T-helper 2 cell treated with Interferon-gamma antibody and Interleukin-4, amounts not matched to agents 5 μg/mL and 100 μg/mL, for 36 hours (primary cell): Measurements from ENCODE around the gene STIM2.
"Not testable (repeated sequence)": the region's sequence is repeated elsewhere in the genome, so short reads cannot be mapped to it uniquely, and the experiment has no call there.

ENCODE experiments used
- DNase-seq: peaks from one replicate; pipeline ENCODE4 v3.0.0; 2021; ENCODE audit warnings: low spot score
- H3K27ac Mint-ChIP-seq: one replicate; pipeline ENCODE4 v1.8.0; 2021; ENCODE audit warnings: mild to moderate bottlenecking, mixed read lengths
- H3K27me3 Mint-ChIP-seq: one replicate; pipeline ENCODE4 v1.8.0; 2021; ENCODE audit warnings: low read depth, mixed read lengths
- H3K36me3 Mint-ChIP-seq: one replicate; pipeline ENCODE4 v1.8.0; 2021; ENCODE audit warnings: low read depth, mixed read lengths
- H3K4me1 Mint-ChIP-seq: one replicate; pipeline ENCODE4 v1.8.0; 2021; ENCODE audit warnings: low read depth, mixed read lengths
- H3K4me3 Mint-ChIP-seq: one replicate; pipeline ENCODE4 v1.8.0; 2022; ENCODE audit warnings: mild to moderate bottlenecking, moderate library complexity, mixed read lengths
- H3K9me3 Mint-ChIP-seq: one replicate; pipeline ENCODE4 v1.8.0; 2021; ENCODE audit warnings: mixed read lengths

Gene STIM2

GRCh38 chr4:26860157-26860921 lies at the start of gene STIM2:
Gene STIM2, plus strand, starts transcription at chr4:26860841.
- Mint-ChIP-seq H3K27ac (peak within 1 kb of the TSS; percentile 98), H3K4me3 (peak within 1 kb of the TSS; percentile 99), H3K4me1 (peaks cover 49% of the 10 kb centered on the region)

GRCh38 chr4:26811571-26811970 lies 49.1 kb upstream of the STIM2 start:
- H3K4me3 Mint-ChIP-seq, H3K27ac Mint-ChIP-seq, DNase-seq, H3K9me3 Mint-ChIP-seq, H3K27me3 Mint-ChIP-seq, H3K36me3 Mint-ChIP-seq: not testable (repeated sequence)
- H3K4me1 Mint-ChIP-seq: peaks cover 11% of the 10 kb centered on the region

More at GRCh38 chr4:26860157-26860921, at the start of gene STIM2:
- peaks cover 9% of the 10 kb centered on the region for H3K27me3 Mint-ChIP-seq
- H3K9me3 Mint-ChIP-seq: no peaks in the 10 kb centered on the region
- DNase-seq: peak; percentile 99
- H3K36me3 Mint-ChIP-seq: peaks cover 7% of the 10 kb centered on the region

- H3K4me1 Mint-ChIP-seq: peaks cover 11% of the 10 kb centered on the region
- H3K27ac Mint-ChIP-seq: peak overlapping the region; percentile 51
- H3K4me3 Mint-ChIP-seq: peak overlapping the region; percentile 77
- H3K36me3 Mint-ChIP-seq: peaks cover 1% of the 10 kb centered on the region
- H3K27me3 Mint-ChIP-seq: no peaks in the 10 kb centered on the region
- DNase-seq: no peak
- peaks cover 6% of the 10 kb centered on the region for H3K9me3 Mint-ChIP-seq
These were observed 48.5 kb upstream of the STIM2 start for GRCh38 chr4:26812049-26812714.

- H3K36me3 Mint-ChIP-seq: peaks cover 1% of the 10 kb centered on the region
- no peaks in the 10 kb centered on the region for H3K27me3 Mint-ChIP-seq
- peaks cover 11% of the 10 kb centered on the region for H3K4me1 Mint-ChIP-seq
- H3K27ac Mint-ChIP-seq: no peak overlapping the region
- no peak overlapping the region for H3K4me3 Mint-ChIP-seq
- DNase-seq: no peak
- peaks cover 6% of the 10 kb centered on the region for H3K9me3 Mint-ChIP-seq
These were observed 46.9 kb upstream of the STIM2 start for GRCh38 chr4:26813698-26814097.

GRCh38 chr4:26815199-26815598 lies 45.4 kb upstream of the STIM2 start:
- no peaks in the 10 kb centered on the region for H3K27me3 Mint-ChIP-seq
- H3K4me3 Mint-ChIP-seq: no peak overlapping the region
- H3K36me3 Mint-ChIP-seq: peaks cover 1% of the 10 kb centered on the region
- no peak for DNase-seq
- H3K27ac Mint-ChIP-seq: no peak overlapping the region
- peaks cover 6% of the 10 kb centered on the region for H3K9me3 Mint-ChIP-seq
- peaks cover 11% of the 10 kb centered on the region for H3K4me1 Mint-ChIP-seq

GRCh38 chr4:26815706-26816105 lies 44.9 kb upstream of the STIM2 start:
- Mint-ChIP-seq H3K4me3 (no peak overlapping the region), H3K36me3 (peaks cover 1% of the 10 kb centered on the region), H3K27me3 (no peaks in the 10 kb centered on the region), H3K27ac (no peak overlapping the region), H3K4me1 (peaks cover 11% of the 10 kb centered on the region), H3K9me3 (peaks cover 6% of the 10 kb centered on the region)
- DNase-seq: no peak

GRCh38 chr4:26819026-26819425 lies 41.6 kb upstream of the STIM2 start:
- H3K27ac Mint-ChIP-seq: no peak overlapping the region
- peaks cover 18% of the 10 kb centered on the region for H3K9me3 Mint-ChIP-seq
- H3K36me3 Mint-ChIP-seq: peaks cover 4% of the 10 kb centered on the region
- H3K4me1 Mint-ChIP-seq: peaks cover 10% of the 10 kb centered on the region
- no peak overlapping the region for H3K4me3 Mint-ChIP-seq
- H3K27me3 Mint-ChIP-seq: no peaks in the 10 kb centered on the region
- DNase-seq: no peak

- H3K27ac Mint-ChIP-seq: no peak overlapping the region
- H3K9me3 Mint-ChIP-seq: peaks cover 18% of the 10 kb centered on the region
- H3K36me3 Mint-ChIP-seq: peaks cover 4% of the 10 kb centered on the region
- peaks cover 10% of the 10 kb centered on the region for H3K4me1 Mint-ChIP-seq
- no peak overlapping the region for H3K4me3 Mint-ChIP-seq
- no peak for DNase-seq
- H3K27me3 Mint-ChIP-seq: no peaks in the 10 kb centered on the region
These were observed 41.1 kb upstream of the STIM2 start for GRCh38 chr4:26819478-26820095.

GRCh38 chr4:26820346-26820745 lies 40.3 kb upstream of the STIM2 start:
- H3K27me3 Mint-ChIP-seq: no peaks in the 10 kb centered on the region
- H3K36me3 Mint-ChIP-seq: peaks cover 4% of the 10 kb centered on the region
- H3K4me3 Mint-ChIP-seq: no peak overlapping the region
- peaks cover 10% of the 10 kb centered on the region for H3K4me1 Mint-ChIP-seq
- DNase-seq: no peak
- H3K9me3 Mint-ChIP-seq: peaks cover 18% of the 10 kb centered on the region
- no peak overlapping the region for H3K27ac Mint-ChIP-seq

- no peak for DNase-seq
- no peak overlapping the region for H3K4me3 Mint-ChIP-seq
- H3K4me1 Mint-ChIP-seq: peaks cover 10% of the 10 kb centered on the region
- H3K27ac Mint-ChIP-seq: no peak overlapping the region
- no peaks in the 10 kb centered on the region for H3K27me3 Mint-ChIP-seq
- H3K9me3 Mint-ChIP-seq: peaks cover 18% of the 10 kb centered on the region
- peaks cover 4% of the 10 kb centered on the region for H3K36me3 Mint-ChIP-seq
These were observed 39.6 kb upstream of the STIM2 start for GRCh38 chr4:26821031-26821430.

GRCh38 chr4:26821677-26822503 lies 38.8 kb upstream of the STIM2 start:
- H3K4me3 Mint-ChIP-seq: no peak overlapping the region
- no peak for DNase-seq
- H3K27me3 Mint-ChIP-seq: no peaks in the 10 kb centered on the region
- H3K4me1 Mint-ChIP-seq: peaks cover 10% of the 10 kb centered on the region
- H3K36me3 Mint-ChIP-seq: peaks cover 4% of the 10 kb centered on the region
- no peak overlapping the region for H3K27ac Mint-ChIP-seq
- peaks cover 18% of the 10 kb centered on the region for H3K9me3 Mint-ChIP-seq

GRCh38 chr4:26822546-26822945 lies 38.1 kb upstream of the STIM2 start:
- H3K4me3 Mint-ChIP-seq: no peak overlapping the region
- H3K27me3 Mint-ChIP-seq: no peaks in the 10 kb centered on the region
- H3K36me3 Mint-ChIP-seq: peaks cover 4% of the 10 kb centered on the region
- peaks cover 10% of the 10 kb centered on the region for H3K4me1 Mint-ChIP-seq
- H3K9me3 Mint-ChIP-seq: peaks cover 18% of the 10 kb centered on the region
- no peak for DNase-seq
- no peak overlapping the region for H3K27ac Mint-ChIP-seq

GRCh38 chr4:26822974-26823373 lies 37.7 kb upstream of the STIM2 start:
- DNase-seq, H3K27ac Mint-ChIP-seq, H3K27me3 Mint-ChIP-seq, H3K4me3 Mint-ChIP-seq, H3K36me3 Mint-ChIP-seq: not testable (repeated sequence)
- H3K4me1 Mint-ChIP-seq: peaks cover 10% of the 10 kb centered on the region
- peaks cover 18% of the 10 kb centered on the region for H3K9me3 Mint-ChIP-seq
